Measurements from ENCODE around the gene ATP11B.

DNA sequence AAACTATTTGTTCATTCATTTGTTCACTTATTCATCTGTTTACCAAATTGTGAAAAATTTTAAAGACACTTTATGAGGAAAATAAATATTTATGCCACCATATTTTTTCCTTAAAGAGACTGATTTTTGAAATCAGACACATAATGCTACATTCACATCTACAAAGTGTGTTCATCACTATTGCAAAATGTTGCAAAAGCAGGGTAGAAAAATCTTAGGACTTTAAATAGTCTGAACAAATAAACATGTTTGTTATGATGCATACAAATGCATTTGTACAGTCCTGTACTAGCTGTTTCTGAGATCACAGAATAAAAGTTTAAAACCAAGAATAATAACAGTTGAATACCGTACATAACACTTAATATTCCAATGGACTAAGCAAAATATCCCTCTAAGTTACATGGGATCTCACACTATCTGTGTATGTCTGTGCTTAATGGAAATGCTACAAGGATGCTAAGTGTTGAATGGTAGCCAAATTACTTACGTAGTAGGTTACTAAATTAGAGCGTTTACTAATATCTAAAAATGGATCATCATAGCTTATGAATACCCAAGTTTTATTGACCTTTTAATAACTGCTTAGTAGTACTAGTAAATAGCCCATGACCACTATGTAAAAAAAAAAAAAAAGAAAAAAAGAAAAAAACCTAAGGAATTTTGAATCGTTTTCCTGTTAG, 25.1 kb downstream of the ATP11B start:
- TF ChIP-seq MAX (IDR thresholded peaks at IDR 0.05) (no peak), RAD21 (IDR thresholded peaks at IDR 0.05; ENCODE audit: low read depth) (no peak), CEBPB (IDR thresholded peaks at IDR 0.05) (no peak), YY1 (IDR thresholded peaks at IDR 0.05; ENCODE audit: low read depth) (no peak), EP300 (IDR thresholded peaks at IDR 0.05; ENCODE audit: borderline replicate concordance) (no peak), EGR1 (IDR thresholded peaks at IDR 0.05) (no peak), CREB1 (IDR thresholded peaks at IDR 0.05; ENCODE audit: low read depth) (no peak), TEAD4 (IDR thresholded peaks at IDR 0.05) (no peak), USF1 (IDR thresholded peaks at IDR 0.05) (no peak), NFIC (IDR thresholded peaks at IDR 0.05) (no peak), TAF1 (IDR thresholded peaks at IDR 0.05; ENCODE audit: low read depth) (no peak)
- TF ChIP-seq, protein P1, sequence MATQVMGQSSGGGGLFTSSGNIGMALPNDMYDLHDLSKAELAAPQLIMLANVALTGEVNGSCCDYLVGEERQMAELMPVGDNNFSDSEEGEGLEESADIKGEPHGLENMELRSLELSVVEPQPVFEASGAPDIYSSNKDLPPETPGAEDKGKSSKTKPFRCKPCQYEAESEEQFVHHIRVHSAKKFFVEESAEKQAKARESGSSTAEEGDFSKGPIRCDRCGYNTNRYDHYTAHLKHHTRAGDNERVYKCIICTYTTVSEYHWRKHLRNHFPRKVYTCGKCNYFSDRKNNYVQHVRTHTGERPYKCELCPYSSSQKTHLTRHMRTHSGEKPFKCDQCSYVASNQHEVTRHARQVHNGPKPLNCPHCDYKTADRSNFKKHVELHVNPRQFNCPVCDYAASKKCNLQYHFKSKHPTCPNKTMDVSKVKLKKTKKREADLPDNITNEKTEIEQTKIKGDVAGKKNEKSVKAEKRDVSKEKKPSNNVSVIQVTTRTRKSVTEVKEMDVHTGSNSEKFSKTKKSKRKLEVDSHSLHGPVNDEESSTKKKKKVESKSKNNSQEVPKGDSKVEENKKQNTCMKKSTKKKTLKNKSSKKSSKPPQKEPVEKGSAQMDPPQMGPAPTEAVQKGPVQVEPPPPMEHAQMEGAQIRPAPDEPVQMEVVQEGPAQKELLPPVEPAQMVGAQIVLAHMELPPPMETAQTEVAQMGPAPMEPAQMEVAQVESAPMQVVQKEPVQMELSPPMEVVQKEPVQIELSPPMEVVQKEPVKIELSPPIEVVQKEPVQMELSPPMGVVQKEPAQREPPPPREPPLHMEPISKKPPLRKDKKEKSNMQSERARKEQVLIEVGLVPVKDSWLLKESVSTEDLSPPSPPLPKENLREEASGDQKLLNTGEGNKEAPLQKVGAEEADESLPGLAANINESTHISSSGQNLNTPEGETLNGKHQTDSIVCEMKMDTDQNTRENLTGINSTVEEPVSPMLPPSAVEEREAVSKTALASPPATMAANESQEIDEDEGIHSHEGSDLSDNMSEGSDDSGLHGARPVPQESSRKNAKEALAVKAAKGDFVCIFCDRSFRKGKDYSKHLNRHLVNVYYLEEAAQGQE (IDR thresholded peaks at IDR 0.05; ENCODE audit: low read depth), result no peak
